T follicular helper cell (primary cell): Measurements from ENCODE around the gene PTPRU.

Experiments
- DNase-seq: peaks from one replicate; pipeline ENCODE4 v3.0.0-alpha.2; 2020; ENCODE audit warnings: low read depth

Gene PTPRU

GRCh38 chr1:29335573-29335972 lies 99.3 kb downstream of the PTPRU start:
- no peak for DNase-seq

GRCh38 chr1:29338908-29339575 lies 102.7 kb downstream of the PTPRU start:
- DNase-seq, result no peak

GRCh38 chr1:29341936-29342335 lies 105.6 kb downstream of the PTPRU start:
- no peak for DNase-seq

- DNase-seq, result no peak
These were observed 106.0 kb downstream of the PTPRU start for GRCh38 chr1:29342351-29342750.

- no peak for DNase-seq
These were observed 106.7 kb downstream of the PTPRU start for GRCh38 chr1:29342983-29343382.

GRCh38 chr1:29343476-29343875 lies 107.2 kb downstream of the PTPRU start:
- no peak for DNase-seq

GRCh38 chr1:29343908-29344307 lies 107.6 kb downstream of the PTPRU start:
- no peak for DNase-seq

GRCh38 chr1:29344336-29344735 lies 108.0 kb downstream of the PTPRU start:
- DNase-seq, result no peak

- no peak for DNase-seq
These were observed 110.3 kb downstream of the PTPRU start for GRCh38 chr1:29346576-29346975.

- no peak for DNase-seq
These were observed 113.7 kb downstream of the PTPRU start for GRCh38 chr1:29349871-29350491.

GRCh38 chr1:29352719-29353420 lies 116.5 kb downstream of the PTPRU start:
- DNase-seq, result no peak

GRCh38 chr1:29354511-29355098 lies 118.3 kb downstream of the PTPRU start:
- no peak for DNase-seq

- DNase-seq, result no peak
These were observed 119.1 kb downstream of the PTPRU start for GRCh38 chr1:29355375-29355774.

- DNase-seq, result no peak
These were observed 120.3 kb downstream of the PTPRU start for GRCh38 chr1:29356663-29357062.

GRCh38 chr1:29357452-29357851 lies 121.1 kb downstream of the PTPRU start:
- no peak for DNase-seq

GRCh38 chr1:29358183-29358582 lies 121.9 kb downstream of the PTPRU start:
- no peak for DNase-seq

- no peak for DNase-seq
These were observed 124.4 kb downstream of the PTPRU start for GRCh38 chr1:29360768-29361167.

- DNase-seq, result no peak
These were observed 125.4 kb downstream of the PTPRU start for GRCh38 chr1:29361686-29362085.

- DNase-seq, result no peak
These were observed 125.8 kb downstream of the PTPRU start for GRCh38 chr1:29362116-29362515.

GRCh38 chr1:29362764-29363163 lies 126.4 kb downstream of the PTPRU start:
- no peak for DNase-seq

GRCh38 chr1:29363536-29363935 lies 127.2 kb downstream of the PTPRU start:
- DNase-seq, result no peak

- DNase-seq, result no peak
These were observed 127.9 kb downstream of the PTPRU start for GRCh38 chr1:29364101-29364678.
